HG03066 (cell line): Measurements from ENCODE around the gene TMC7.

Source experiments
- ATAC-seq: cut with Tn5 transposase; IDR thresholded peaks from one replicate; pipeline ENCODE4 v1.9.1; 2021; ENCODE audit warnings: low read depth; ENCODE audit not compliant: unreplicated experiment

TMC7 gene

GRCh38 chr16:19110537-19111360 lies 127.0 kb downstream of the TMC7 start:
- no peak for ATAC-seq

- no peak for ATAC-seq
Measured at GRCh38 chr16:19112099-19112407, 128.3 kb downstream of the TMC7 start.
